ENCODE data around the gene C16orf74. TPM values are rescaled to one million over a fixed set of nuclear protein-coding genes. Genes with fewer than 3 reads are reported as not detected.

The C16orf74 gene
- total RNA-seq, 1 donor from 2014 or later: 11.6 TPM

- H3K4me3 ChIP-seq (ENCODE audit: low read depth, low read length): no peak overlapping the region
- H3K36me3 ChIP-seq (ENCODE audit: control insufficient read depth, insufficient read depth, low read length): no peaks in the 10 kb centered on the region
- TF ChIP-seq, protein P1, sequence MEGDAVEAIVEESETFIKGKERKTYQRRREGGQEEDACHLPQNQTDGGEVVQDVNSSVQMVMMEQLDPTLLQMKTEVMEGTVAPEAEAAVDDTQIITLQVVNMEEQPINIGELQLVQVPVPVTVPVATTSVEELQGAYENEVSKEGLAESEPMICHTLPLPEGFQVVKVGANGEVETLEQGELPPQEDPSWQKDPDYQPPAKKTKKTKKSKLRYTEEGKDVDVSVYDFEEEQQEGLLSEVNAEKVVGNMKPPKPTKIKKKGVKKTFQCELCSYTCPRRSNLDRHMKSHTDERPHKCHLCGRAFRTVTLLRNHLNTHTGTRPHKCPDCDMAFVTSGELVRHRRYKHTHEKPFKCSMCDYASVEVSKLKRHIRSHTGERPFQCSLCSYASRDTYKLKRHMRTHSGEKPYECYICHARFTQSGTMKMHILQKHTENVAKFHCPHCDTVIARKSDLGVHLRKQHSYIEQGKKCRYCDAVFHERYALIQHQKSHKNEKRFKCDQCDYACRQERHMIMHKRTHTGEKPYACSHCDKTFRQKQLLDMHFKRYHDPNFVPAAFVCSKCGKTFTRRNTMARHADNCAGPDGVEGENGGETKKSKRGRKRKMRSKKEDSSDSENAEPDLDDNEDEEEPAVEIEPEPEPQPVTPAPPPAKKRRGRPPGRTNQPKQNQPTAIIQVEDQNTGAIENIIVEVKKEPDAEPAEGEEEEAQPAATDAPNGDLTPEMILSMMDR (IDR thresholded peaks at IDR 0.05; ENCODE audit: insufficient read depth, low read length, poor library complexity, severe bottlenecking): no peak
- DNase-seq (ENCODE audit: low read depth): no peak
- peaks cover 4% of the 10 kb centered on the region for H3K27me3 ChIP-seq (ENCODE audit: control insufficient read depth, insufficient read depth, low read length)
These were observed 60.3 kb downstream of the C16orf74 start for GRCh38 chr16:85690469-85691064.

DNA sequence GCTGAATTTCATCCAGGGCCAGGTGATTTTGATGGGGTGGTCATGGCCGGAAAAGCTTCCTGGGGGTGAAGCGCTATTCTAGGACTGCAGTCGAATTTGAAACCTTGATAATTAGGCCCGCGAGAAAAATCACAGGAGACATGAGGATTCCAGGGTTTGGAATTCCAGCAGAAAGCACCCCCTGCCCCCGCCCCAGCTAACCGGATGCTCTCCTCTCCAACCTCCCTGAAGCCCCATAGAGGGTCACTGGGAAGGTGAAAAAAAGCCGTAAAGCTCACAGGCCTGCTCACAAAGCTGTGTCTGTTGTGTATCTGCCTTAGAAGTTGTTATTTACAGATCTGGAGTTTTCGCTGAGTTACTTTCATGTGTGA lies 61.0 kb downstream of the C16orf74 start:
- DNase-seq (ENCODE audit: low read depth): no peak
- Histone ChIP-seq H3K27me3 (ENCODE audit: control insufficient read depth, insufficient read depth, low read length) (peaks cover 3% of the 10 kb centered on the region), H3K4me3 (ENCODE audit: low read depth, low read length) (no peak overlapping the region), H3K36me3 (ENCODE audit: control insufficient read depth, insufficient read depth, low read length) (no peaks in the 10 kb centered on the region)
- TF ChIP-seq, protein P1 (IDR thresholded peaks at IDR 0.05; ENCODE audit: insufficient read depth, low read length, poor library complexity, severe bottlenecking): no peak

DNA sequence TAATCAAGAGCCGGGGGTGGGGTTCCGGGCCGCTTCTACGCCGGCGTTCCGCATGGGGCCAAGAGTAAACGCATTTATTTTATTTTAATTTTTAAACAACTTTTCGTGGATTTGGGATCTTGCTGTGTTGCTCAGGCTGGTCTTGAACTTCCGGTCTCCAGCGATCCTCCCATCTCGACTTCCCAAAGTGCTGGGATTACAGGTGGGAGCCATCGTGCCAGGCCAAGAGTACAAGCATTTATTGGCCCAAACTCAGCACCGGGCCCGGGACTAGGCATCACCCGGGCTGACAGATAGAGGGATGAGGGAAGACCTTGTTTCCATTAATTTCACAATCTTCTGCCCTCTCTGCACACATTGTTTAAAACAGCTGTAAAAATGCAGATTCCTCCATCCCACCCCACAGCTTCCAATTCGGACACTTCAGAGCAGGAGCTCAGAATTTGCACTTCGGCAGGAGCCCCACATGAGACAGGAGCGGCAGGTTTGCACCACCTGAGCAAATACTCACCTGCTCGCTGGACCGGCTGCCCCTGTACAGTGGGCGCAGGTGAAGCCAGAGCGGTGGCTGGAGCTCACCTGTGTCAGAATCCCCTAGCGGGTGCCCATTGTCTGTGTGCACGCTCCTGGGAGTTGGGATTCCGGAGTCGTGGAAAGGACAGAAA lies 61.5 kb downstream of the C16orf74 start:
- TF ChIP-seq, protein P1 (IDR thresholded peaks at IDR 0.05; ENCODE audit: insufficient read depth, low read length, poor library complexity, severe bottlenecking): no peak
- no peaks in the 10 kb centered on the region for H3K36me3 ChIP-seq (ENCODE audit: control insufficient read depth, insufficient read depth, low read length)
- no peak for DNase-seq (ENCODE audit: low read depth)
- peaks cover 3% of the 10 kb centered on the region for H3K27me3 ChIP-seq (ENCODE audit: control insufficient read depth, insufficient read depth, low read length)
- no peak overlapping the region for H3K4me3 ChIP-seq (ENCODE audit: low read depth, low read length)

DNA sequence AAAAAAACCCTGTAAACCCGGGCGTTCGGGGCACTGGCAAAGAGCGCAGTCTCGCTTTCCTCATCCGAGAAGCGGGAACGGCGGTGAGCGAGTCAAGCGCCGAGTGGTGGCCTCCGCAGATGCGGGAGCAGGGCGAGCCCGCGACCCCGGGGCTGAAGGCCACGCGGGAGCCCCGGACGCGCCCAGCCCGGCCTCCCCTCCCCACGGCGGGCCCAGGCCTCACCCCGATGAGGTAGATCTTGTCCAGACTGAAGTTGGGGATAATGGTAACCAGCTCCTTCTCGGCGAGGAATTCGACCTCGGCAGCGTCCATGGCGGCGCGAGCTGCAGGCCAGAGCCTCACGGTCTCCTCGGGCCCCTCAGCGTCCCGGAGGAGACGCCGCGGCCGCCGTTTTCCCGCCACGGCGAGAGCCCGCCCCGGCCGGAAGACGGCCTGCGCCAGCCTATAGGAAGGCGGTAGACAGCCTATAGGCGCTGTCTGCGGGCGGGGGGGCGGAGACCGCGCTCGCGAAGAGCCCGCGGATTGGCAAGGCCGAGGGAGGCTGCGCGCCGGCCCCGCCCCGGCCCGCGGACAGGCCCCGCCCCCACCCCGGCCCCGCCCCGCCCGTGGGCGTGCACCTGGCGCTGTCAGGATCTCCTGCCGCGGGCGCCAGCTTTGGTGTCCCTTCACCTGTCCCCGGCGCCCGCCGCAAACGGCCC lies 62.2 kb downstream of the C16orf74 start, which contains the start of gene GINS2:
TSS of gene GINS2 (minus strand) at position 369 of the 699 bp plus-strand sequence. CDS start at position 313, 56 bp downstream.
- H3K36me3 ChIP-seq (ENCODE audit: control insufficient read depth, insufficient read depth, low read length): no peaks in the 10 kb centered on the region
- DNase-seq (ENCODE audit: low read depth): peak; percentile 62
- TF ChIP-seq, protein P1 (IDR thresholded peaks at IDR 0.05; ENCODE audit: insufficient read depth, low read length, poor library complexity, severe bottlenecking): no peak
- peaks cover 3% of the 10 kb centered on the region for H3K27me3 ChIP-seq (ENCODE audit: control insufficient read depth, insufficient read depth, low read length)
- peak within 1 kb of the TSS; percentile 72 for H3K4me3 ChIP-seq (ENCODE audit: low read depth, low read length)

DNA sequence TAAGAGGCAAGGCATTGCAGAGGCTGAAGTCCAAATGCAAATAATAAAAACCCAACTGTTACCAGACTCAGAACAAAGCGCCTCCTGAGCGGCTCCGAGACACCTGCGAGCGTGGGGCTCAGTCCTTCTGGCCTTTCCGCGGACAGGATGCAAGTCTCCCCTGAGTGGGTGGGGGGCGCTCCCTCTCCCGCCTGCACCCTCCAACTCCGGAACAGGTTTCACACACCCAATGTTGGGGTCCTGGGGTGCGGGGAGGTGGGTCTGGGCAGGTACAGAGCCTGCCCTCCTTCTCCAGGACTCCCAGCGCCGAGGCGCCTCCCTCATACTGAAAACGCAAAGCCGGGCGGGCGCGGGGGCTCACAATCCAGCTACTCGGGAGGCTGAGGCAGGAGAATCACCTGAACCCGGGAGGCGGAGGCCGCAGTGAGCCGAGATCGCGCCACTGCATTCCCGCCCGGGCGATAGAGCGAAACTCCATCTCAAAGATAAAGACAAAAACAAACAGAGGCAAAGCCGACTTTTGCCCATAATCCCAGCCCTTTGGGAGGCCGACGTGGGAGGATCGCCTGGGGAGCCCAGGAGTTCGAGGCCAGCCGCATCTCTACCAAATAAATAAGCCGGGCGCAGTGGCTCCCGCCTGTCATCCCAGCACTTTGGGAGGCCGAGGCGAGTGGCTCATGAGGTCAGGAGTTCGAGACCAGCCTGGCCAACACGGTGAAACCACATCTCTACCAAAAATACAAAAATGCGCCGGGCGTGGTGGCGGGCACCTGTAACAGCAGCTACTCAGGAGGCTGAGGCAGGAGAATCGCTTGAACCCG lies 63.0 kb downstream of the C16orf74 start:
- TF ChIP-seq, protein P1 (IDR thresholded peaks at IDR 0.05; ENCODE audit: insufficient read depth, low read length, poor library complexity, severe bottlenecking): no peak
- peaks cover 3% of the 10 kb centered on the region for H3K27me3 ChIP-seq (ENCODE audit: control insufficient read depth, insufficient read depth, low read length)
- H3K4me3 ChIP-seq (ENCODE audit: low read depth, low read length): peak overlapping the region; percentile 72
- DNase-seq (ENCODE audit: low read depth): no peak
- no peaks in the 10 kb centered on the region for H3K36me3 ChIP-seq (ENCODE audit: control insufficient read depth, insufficient read depth, low read length)
